ENCODE data around the gene AIFM1.

Gene AIFM1

GRCh38 chrX:130086447-130087206 is 79.0 kb downstream of the AIFM1 start:
- DNase-seq, result peak; percentile 80

DNA sequence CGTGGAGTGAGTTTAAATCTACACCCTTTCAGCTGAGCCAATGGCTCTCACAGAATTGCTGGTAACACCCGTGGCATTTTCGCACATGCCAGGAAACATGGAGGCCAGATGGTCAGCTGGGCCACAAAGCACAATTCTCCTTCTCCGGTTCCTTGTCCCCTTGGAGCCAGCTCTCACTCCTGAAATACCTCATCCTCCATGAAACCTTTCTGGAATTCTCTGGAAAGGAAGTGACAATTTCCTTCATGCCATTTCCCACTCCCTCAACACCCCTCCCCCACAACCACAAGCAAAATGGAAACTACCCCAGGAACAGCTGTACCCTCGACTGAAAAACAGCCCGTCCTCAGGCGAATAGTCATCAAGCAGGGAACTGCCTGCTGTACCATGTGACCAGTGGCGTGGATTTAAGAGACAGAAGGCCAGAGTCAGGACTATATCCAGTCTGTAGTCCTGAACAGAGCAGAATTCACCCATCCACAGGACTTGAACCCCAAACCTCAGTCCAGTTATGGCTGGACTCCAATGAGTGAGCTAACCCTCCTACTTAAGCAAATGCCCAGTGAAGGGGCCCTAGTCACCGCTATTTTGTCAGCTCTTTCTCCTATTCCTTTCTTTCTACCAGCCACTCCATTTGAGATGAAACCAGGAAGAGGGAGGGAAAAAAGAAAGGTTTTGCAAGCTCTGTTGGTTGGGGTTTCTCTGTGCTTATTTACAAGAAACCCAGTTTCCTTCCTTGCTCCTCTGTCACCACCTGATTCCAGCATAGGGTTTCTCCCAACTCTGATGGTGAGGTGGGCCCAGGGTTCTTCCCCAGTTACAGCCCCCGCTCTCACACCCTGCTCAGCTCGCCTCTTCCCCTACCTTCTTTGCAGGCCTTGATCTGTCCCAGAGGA is 79.8 kb downstream of the AIFM1 start:
- no peak for DNase-seq

GRCh38 chrX:130084631-130085237 is 80.9 kb downstream of the AIFM1 start:
- no peak for DNase-seq

GRCh38 chrX:130083656-130084382 is 81.8 kb downstream of the AIFM1 start:
- DNase-seq, result no peak

DNA sequence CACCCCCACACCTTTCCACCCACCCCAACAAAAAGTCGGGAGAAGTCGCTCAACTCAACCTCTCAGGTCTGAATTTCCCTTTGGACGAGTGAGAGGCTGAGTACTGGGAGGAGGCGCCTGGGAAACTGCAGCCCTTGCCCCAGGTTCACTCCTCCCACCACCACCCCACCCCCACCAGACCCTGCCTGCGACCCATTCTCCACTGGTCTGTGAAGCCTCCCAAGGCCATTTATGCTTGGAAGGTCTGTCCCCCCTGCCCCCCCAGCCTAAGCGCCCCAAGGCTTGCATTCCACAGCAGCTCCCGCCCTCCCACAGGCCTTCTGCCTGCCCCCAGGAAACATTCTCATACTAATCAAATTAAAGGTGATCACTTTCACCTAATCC is 82.5 kb downstream of the AIFM1 start:
- DNase-seq, result no peak

- DNase-seq, result no peak
Observed at GRCh38 chrX:130082244-130083106, 83.2 kb downstream of the AIFM1 start.

GRCh38 chrX:130081421-130082045 is 84.1 kb downstream of the AIFM1 start:
- no peak for DNase-seq

DNA sequence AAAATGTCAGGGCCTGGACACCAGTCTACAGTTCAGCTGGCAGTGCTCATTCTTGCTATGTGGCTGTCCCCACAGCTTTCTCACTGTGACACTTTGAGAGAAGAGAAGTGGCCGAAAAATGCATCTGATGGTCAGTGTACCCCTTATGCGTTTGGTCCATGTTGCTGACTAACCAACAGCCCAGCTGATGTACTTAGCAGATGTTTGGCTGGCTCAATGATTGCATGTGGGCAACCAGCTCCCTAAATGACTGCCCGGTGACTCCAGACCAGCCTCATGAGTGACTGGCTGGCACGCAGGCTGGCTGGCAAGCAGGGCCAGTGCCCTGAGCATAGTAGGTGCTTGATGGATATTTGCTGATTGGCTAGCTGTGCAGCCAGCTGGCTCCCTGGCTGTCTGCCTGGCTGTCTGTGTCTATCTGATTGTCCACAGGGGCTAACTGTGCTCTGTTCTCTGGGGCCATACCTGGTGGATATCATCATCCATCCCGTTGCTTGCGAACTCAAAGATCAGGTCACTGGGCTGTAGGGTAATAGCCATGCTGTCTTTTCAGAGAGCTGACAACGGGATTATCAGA is 84.8 kb downstream of the AIFM1 start:
- no peak for DNase-seq

GRCh38 chrX:130079824-130080406 is 85.7 kb downstream of the AIFM1 start:
- peak; percentile 23 for DNase-seq

All from NCI-H2107 (cell line).